Stimulated activated naive CD8-positive, alpha-beta T cell treated with anti-CD3 and anti-CD28 coated beads, Interleukin-15, Interleukin-2, amounts not matched to agents 100 ng/mL and 50 ng/mL, for 24 hours (primary cell): Measurements from ENCODE around the gene CPE.
"Not testable (repeated sequence)": the region's sequence is repeated elsewhere in the genome, so short reads cannot be mapped to it uniquely, and the experiment has no call there.

Source experiments
- H3K27ac Mint-ChIP-seq: one replicate; pipeline ENCODE4 v1.8.0; 2021; ENCODE audit warnings: mild to moderate bottlenecking, mixed read lengths
- H3K27me3 Mint-ChIP-seq: one replicate; pipeline ENCODE4 v1.8.0; 2021; ENCODE audit warnings: mixed read lengths
- H3K36me3 Mint-ChIP-seq: one replicate; pipeline ENCODE4 v1.8.0; 2021; ENCODE audit warnings: low read depth, mixed read lengths
- H3K4me1 Mint-ChIP-seq: one replicate; pipeline ENCODE4 v1.8.0; 2021; ENCODE audit warnings: low read depth, mixed read lengths
- H3K4me3 Mint-ChIP-seq: one replicate; pipeline ENCODE4 v1.8.0; 2021; ENCODE audit warnings: mild to moderate bottlenecking, mixed read lengths
- H3K9me3 Mint-ChIP-seq: one replicate; pipeline ENCODE4 v1.8.0; 2021; ENCODE audit warnings: mixed read lengths

Gene CPE

GRCh38 chr4:165450871-165451270 lies 72.1 kb downstream of the CPE start:
- no peaks in the 10 kb centered on the region for H3K9me3 Mint-ChIP-seq
- H3K27ac Mint-ChIP-seq: no peak overlapping the region
- no peak overlapping the region for H3K4me3 Mint-ChIP-seq
- H3K36me3 Mint-ChIP-seq: no peaks in the 10 kb centered on the region
- peaks cover 8% of the 10 kb centered on the region for H3K4me1 Mint-ChIP-seq
- no peaks in the 10 kb centered on the region for H3K27me3 Mint-ChIP-seq

GRCh38 chr4:165453140-165453539 lies 74.3 kb downstream of the CPE start:
- not testable (repeated sequence) for H3K36me3 Mint-ChIP-seq, H3K4me3 Mint-ChIP-seq
- H3K27ac Mint-ChIP-seq: peak overlapping the region; percentile 7

GRCh38 chr4:165454426-165454825 lies 75.6 kb downstream of the CPE start:
- no peaks in the 10 kb centered on the region for H3K27me3 Mint-ChIP-seq
- no peaks in the 10 kb centered on the region for H3K9me3 Mint-ChIP-seq
- no peak overlapping the region for H3K27ac Mint-ChIP-seq
- H3K4me3 Mint-ChIP-seq: no peak overlapping the region
- peaks cover 8% of the 10 kb centered on the region for H3K4me1 Mint-ChIP-seq
- no peaks in the 10 kb centered on the region for H3K36me3 Mint-ChIP-seq

More at GRCh38 chr4:165453140-165453539, 74.3 kb downstream of the CPE start:
- H3K4me1 Mint-ChIP-seq, H3K9me3 Mint-ChIP-seq, H3K27me3 Mint-ChIP-seq: not testable (repeated sequence)

GRCh38 chr4:165457793-165458192 lies 79.0 kb downstream of the CPE start:
- Mint-ChIP-seq H3K36me3 (no peaks in the 10 kb centered on the region), H3K9me3 (no peaks in the 10 kb centered on the region), H3K4me3 (no peak overlapping the region), H3K27me3 (peaks cover 3% of the 10 kb centered on the region), H3K4me1 (peaks cover 8% of the 10 kb centered on the region), H3K27ac (no peak overlapping the region)

- H3K4me1 Mint-ChIP-seq: peaks cover 8% of the 10 kb centered on the region
- H3K27me3 Mint-ChIP-seq: peaks cover 3% of the 10 kb centered on the region
- no peak overlapping the region for H3K4me3 Mint-ChIP-seq
Measured at GRCh38 chr4:165458471-165458870, 79.7 kb downstream of the CPE start.

GRCh38 chr4:165461159-165461821 lies 82.5 kb downstream of the CPE start:
- Mint-ChIP-seq H3K4me1 (no peaks in the 10 kb centered on the region), H3K36me3 (no peaks in the 10 kb centered on the region), H3K9me3 (no peaks in the 10 kb centered on the region), H3K27me3 (peaks cover 3% of the 10 kb centered on the region), H3K4me3 (no peak overlapping the region), H3K27ac (no peak overlapping the region)

More at GRCh38 chr4:165458471-165458870, 79.7 kb downstream of the CPE start:
- H3K27ac Mint-ChIP-seq: no peak overlapping the region
- no peaks in the 10 kb centered on the region for H3K9me3 Mint-ChIP-seq
- H3K36me3 Mint-ChIP-seq: no peaks in the 10 kb centered on the region

GRCh38 chr4:165462009-165462408 lies 83.2 kb downstream of the CPE start:
- Mint-ChIP-seq H3K4me3 (no peak overlapping the region), H3K36me3 (no peaks in the 10 kb centered on the region), H3K27me3 (peaks cover 3% of the 10 kb centered on the region), H3K4me1 (no peaks in the 10 kb centered on the region), H3K27ac (no peak overlapping the region), H3K9me3 (no peaks in the 10 kb centered on the region)

- no peaks in the 10 kb centered on the region for H3K9me3 Mint-ChIP-seq
- H3K4me3 Mint-ChIP-seq: no peak overlapping the region
- no peaks in the 10 kb centered on the region for H3K4me1 Mint-ChIP-seq
- no peaks in the 10 kb centered on the region for H3K36me3 Mint-ChIP-seq
- H3K27ac Mint-ChIP-seq: no peak overlapping the region
- H3K27me3 Mint-ChIP-seq: peaks cover 3% of the 10 kb centered on the region
Measured at GRCh38 chr4:165464376-165464775, 85.6 kb downstream of the CPE start.

GRCh38 chr4:165464813-165465381 lies 86.1 kb downstream of the CPE start:
- Mint-ChIP-seq H3K9me3 (no peaks in the 10 kb centered on the region), H3K27me3 (peaks cover 3% of the 10 kb centered on the region), H3K27ac (no peak overlapping the region), H3K4me1 (no peaks in the 10 kb centered on the region), H3K36me3 (no peaks in the 10 kb centered on the region), H3K4me3 (no peak overlapping the region)

- no peaks in the 10 kb centered on the region for H3K4me1 Mint-ChIP-seq
- no peak overlapping the region for H3K27ac Mint-ChIP-seq
- no peaks in the 10 kb centered on the region for H3K36me3 Mint-ChIP-seq
- H3K27me3 Mint-ChIP-seq: peaks cover 6% of the 10 kb centered on the region
- H3K4me3 Mint-ChIP-seq: no peak overlapping the region
- H3K9me3 Mint-ChIP-seq: peaks cover 12% of the 10 kb centered on the region
Measured at GRCh38 chr4:165470009-165470408, 91.2 kb downstream of the CPE start.

- peaks cover 10% of the 10 kb centered on the region for H3K27me3 Mint-ChIP-seq
- no peak overlapping the region for H3K4me3 Mint-ChIP-seq
- H3K9me3 Mint-ChIP-seq: peaks cover 12% of the 10 kb centered on the region
- no peak overlapping the region for H3K27ac Mint-ChIP-seq
- no peaks in the 10 kb centered on the region for H3K36me3 Mint-ChIP-seq
- no peaks in the 10 kb centered on the region for H3K4me1 Mint-ChIP-seq
Measured at GRCh38 chr4:165472943-165473676, 94.3 kb downstream of the CPE start.

- Mint-ChIP-seq H3K4me3 (no peak overlapping the region), H3K27me3 (peaks cover 10% of the 10 kb centered on the region), H3K9me3 (peaks cover 12% of the 10 kb centered on the region), H3K27ac (no peak overlapping the region), H3K36me3 (no peaks in the 10 kb centered on the region), H3K4me1 (no peaks in the 10 kb centered on the region)
Measured at GRCh38 chr4:165474784-165475705, 96.2 kb downstream of the CPE start.

GRCh38 chr4:165475706-165476070 lies 96.9 kb downstream of the CPE start:
- Mint-ChIP-seq H3K4me3 (no peak overlapping the region), H3K36me3 (no peaks in the 10 kb centered on the region), H3K27me3 (peaks cover 10% of the 10 kb centered on the region), H3K9me3 (peaks cover 12% of the 10 kb centered on the region), H3K27ac (no peak overlapping the region), H3K4me1 (no peaks in the 10 kb centered on the region)

GRCh38 chr4:165476214-165477098 lies 97.6 kb downstream of the CPE start:
- Mint-ChIP-seq H3K4me3 (no peak overlapping the region), H3K4me1 (no peaks in the 10 kb centered on the region), H3K27me3 (peaks cover 14% of the 10 kb centered on the region), H3K36me3 (no peaks in the 10 kb centered on the region), H3K9me3 (peaks cover 12% of the 10 kb centered on the region), H3K27ac (no peak overlapping the region)
